Measurements from ENCODE around the gene OTUB1.

GRCh38 chr11:63997104-63997700, 11.0 kb downstream of the OTUB1 start:
- TF ChIP-seq, protein P1, sequence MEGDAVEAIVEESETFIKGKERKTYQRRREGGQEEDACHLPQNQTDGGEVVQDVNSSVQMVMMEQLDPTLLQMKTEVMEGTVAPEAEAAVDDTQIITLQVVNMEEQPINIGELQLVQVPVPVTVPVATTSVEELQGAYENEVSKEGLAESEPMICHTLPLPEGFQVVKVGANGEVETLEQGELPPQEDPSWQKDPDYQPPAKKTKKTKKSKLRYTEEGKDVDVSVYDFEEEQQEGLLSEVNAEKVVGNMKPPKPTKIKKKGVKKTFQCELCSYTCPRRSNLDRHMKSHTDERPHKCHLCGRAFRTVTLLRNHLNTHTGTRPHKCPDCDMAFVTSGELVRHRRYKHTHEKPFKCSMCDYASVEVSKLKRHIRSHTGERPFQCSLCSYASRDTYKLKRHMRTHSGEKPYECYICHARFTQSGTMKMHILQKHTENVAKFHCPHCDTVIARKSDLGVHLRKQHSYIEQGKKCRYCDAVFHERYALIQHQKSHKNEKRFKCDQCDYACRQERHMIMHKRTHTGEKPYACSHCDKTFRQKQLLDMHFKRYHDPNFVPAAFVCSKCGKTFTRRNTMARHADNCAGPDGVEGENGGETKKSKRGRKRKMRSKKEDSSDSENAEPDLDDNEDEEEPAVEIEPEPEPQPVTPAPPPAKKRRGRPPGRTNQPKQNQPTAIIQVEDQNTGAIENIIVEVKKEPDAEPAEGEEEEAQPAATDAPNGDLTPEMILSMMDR (IDR thresholded peaks at IDR 0.05; ENCODE audit: low read depth, low read length, poor library complexity, severe bottlenecking) = no peak
- TF ChIP-seq EZH2phosphoT487 (IDR thresholded peaks at IDR 0.05; ENCODE audit: borderline replicate concordance, low read length) = no peak
